Stimulated activated memory B cell treated with anti-CD40 and anti-IgM and Interleukin-4, amounts not matched to agents 10 μg/mL and 1 μg/mL and 100 μg/mL, for 72 hours (primary cell): ENCODE data around the gene SLC6A15.

ENCODE experiments used
- ATAC-seq: fragments of 150-1000 bp; cut with Tn5 transposase; 2 replicates; pipeline ENCODE4 v1.10.0; 2021
- H3K27ac Mint-ChIP-seq: one replicate; pipeline ENCODE4 v1.8.0; 2022; ENCODE audit warnings: mild to moderate bottlenecking, mixed read lengths
- H3K27me3 Mint-ChIP-seq: one replicate; pipeline ENCODE4 v1.8.0; 2022; ENCODE audit warnings: mixed read lengths
- H3K36me3 Mint-ChIP-seq: one replicate; pipeline ENCODE4 v1.8.0; 2022; ENCODE audit warnings: mixed read lengths
- H3K4me1 Mint-ChIP-seq: one replicate; pipeline ENCODE4 v1.8.0; 2022; ENCODE audit warnings: mixed read lengths
- H3K4me3 Mint-ChIP-seq: one replicate; pipeline ENCODE4 v1.8.0; 2022; ENCODE audit warnings: mild to moderate bottlenecking, moderate library complexity, mixed read lengths
- H3K9me3 Mint-ChIP-seq: one replicate; pipeline ENCODE4 v1.8.0; 2022; ENCODE audit warnings: mixed read lengths

Gene SLC6A15

DNA sequence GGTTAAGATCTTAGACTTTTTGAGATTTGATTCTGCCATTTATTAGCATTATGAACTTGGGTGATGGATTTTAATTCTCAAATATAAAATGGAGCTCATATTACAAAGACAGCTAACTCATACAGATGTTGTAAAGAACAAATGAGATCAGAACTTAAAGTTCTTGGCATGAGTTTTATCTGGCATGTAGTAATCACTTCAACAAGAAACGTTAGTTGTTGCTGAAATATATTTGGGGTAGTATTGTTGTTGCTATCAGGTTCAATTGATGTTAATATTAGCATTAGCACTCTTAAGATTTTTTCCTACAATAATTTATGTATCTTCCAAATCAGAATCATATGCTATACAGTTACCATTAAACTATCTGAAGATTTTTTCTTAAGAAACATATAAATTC, 71.0 kb downstream of the SLC6A15 start:
- H3K4me3 Mint-ChIP-seq, result no peak overlapping the region
- H3K36me3 Mint-ChIP-seq, result no peaks in the 10 kb centered on the region
- H3K27me3 Mint-ChIP-seq, result no peaks in the 10 kb centered on the region
- no peak overlapping the region for H3K27ac Mint-ChIP-seq
- H3K9me3 Mint-ChIP-seq, result no peaks in the 10 kb centered on the region
- no peaks in the 10 kb centered on the region for H3K4me1 Mint-ChIP-seq
- ATAC-seq, result no peak

DNA sequence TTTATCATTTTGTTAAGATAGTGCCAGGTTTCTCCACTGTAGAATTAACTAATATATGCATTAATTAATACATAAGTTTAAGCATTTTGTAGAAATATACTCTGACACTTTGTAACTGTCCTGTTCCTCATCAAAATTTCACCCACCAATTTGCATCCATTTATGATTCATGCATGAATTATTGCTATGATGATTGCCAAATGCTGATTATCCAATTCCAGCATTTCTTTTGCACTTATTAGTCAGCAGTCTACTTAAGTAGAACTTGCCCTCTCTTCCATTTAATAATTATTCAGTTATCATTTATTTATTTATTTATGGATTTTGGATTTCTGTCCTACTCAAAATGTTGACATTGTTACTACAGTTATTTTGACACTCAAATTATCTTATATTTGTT, 72.2 kb downstream of the SLC6A15 start:
- ATAC-seq, result no peak
- Mint-ChIP-seq H3K4me3 (no peak overlapping the region), H3K4me1 (no peaks in the 10 kb centered on the region), H3K9me3 (no peaks in the 10 kb centered on the region), H3K27me3 (no peaks in the 10 kb centered on the region), H3K36me3 (no peaks in the 10 kb centered on the region), H3K27ac (no peak overlapping the region)

DNA sequence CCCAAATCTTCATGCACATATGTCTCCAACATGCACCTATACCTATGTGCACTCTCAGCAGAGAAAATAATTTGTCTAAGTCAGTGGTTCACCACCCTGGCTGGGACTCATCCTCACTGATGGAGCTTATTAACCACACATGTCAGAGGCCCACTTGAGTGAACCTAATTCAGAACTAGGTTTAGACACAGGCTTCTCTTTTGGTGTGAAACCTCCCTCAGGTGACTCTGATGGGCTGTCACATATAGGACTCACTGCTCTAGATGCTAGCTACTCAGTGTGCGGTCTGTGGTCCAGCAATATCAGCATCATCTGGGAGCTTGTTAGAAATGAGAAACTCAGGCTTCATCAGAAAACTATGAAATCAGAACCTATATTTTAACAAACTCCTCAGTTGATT, 85.7 kb downstream of the SLC6A15 start:
- Mint-ChIP-seq H3K9me3 (no peaks in the 10 kb centered on the region), H3K4me3 (no peak overlapping the region), H3K27me3 (no peaks in the 10 kb centered on the region), H3K4me1 (no peaks in the 10 kb centered on the region), H3K27ac (no peak overlapping the region), H3K36me3 (no peaks in the 10 kb centered on the region)
- no peak for ATAC-seq

DNA sequence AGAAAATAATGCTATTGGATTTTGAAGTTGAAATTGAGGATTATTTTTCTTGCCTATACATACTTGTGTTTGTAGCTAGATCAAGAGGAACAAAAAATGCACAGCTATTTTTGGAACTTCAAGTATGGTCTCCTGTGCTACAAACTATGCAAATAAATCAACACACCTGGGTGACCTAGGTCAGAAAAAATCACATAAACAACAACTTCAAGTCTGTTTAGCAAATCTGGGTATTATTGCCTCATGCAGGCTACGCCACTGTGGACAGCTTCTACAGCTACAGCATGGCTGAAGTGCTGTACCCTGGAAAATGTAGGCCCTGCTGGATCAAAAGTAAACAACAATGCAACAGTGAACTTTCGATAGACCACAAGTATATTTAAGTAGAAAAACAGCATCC, 87.5 kb downstream of the SLC6A15 start:
- Mint-ChIP-seq H3K4me1 (no peaks in the 10 kb centered on the region), H3K27me3 (no peaks in the 10 kb centered on the region), H3K27ac (no peak overlapping the region), H3K4me3 (no peak overlapping the region), H3K36me3 (no peaks in the 10 kb centered on the region), H3K9me3 (no peaks in the 10 kb centered on the region)
- no peak for ATAC-seq

DNA sequence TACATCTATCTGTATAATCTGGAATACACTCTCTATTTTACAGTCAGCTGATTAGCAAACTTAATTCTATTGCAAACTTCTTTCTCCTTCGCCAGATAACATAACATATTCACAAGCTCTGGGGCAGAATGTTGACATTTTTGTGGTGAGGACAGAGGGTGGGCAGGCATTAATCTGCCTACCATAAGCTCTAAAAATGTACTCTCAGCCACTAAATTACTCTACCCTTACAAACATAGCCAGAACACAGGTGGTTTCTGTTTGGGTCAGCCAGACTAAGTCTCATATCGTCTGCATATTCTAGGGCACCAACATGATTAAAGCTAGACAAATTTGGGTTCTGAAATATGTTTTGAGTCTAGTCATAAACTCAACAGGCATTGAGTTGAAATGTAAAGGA, 90.1 kb downstream of the SLC6A15 start:
- H3K27ac Mint-ChIP-seq, result no peak overlapping the region
- no peak overlapping the region for H3K4me3 Mint-ChIP-seq

DNA sequence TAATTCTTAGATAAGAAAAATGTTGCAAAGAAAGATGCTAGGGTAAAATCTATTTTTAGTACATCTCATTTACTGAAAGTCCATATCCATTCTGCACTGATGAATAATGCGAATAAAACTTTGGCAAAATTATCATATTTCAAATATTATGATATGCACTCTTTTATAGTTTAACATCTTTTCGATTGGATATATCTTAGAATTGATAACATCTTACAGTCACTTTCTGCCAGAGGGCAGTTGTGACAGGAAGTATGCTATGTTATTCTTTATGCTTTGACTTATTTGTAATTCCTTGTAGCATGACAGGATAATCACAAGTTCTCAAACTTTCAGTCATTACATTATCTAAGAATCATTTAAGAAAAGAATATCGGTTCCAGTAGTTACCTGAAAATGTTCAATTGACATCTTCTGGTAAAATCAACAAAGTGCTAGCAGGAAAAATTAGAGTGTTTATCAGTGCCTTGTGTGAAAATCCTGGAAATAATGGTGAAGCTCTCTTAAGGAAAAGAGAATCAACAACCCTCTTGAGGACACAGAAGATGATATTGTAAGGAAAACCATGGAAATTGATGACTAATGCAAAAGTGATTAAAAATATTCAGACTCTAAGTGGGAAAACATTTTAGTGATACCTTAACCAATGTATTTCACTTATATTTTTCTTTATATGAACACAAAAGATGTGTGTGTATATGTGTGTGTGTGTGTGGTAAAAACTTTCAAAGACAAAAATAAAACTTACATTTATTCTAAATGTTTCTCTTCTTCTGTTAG, 95.5 kb downstream of the SLC6A15 start:
- H3K4me1 Mint-ChIP-seq, result no peaks in the 10 kb centered on the region
- no peak overlapping the region for H3K4me3 Mint-ChIP-seq
- no peak for ATAC-seq
- H3K27me3 Mint-ChIP-seq, result no peaks in the 10 kb centered on the region
- no peaks in the 10 kb centered on the region for H3K36me3 Mint-ChIP-seq
- H3K27ac Mint-ChIP-seq, result no peak overlapping the region
- H3K9me3 Mint-ChIP-seq, result no peaks in the 10 kb centered on the region

More for the DNA sequence above, 90.1 kb downstream of the SLC6A15 start:
- Mint-ChIP-seq H3K36me3 (no peaks in the 10 kb centered on the region), H3K4me1 (no peaks in the 10 kb centered on the region), H3K9me3 (no peaks in the 10 kb centered on the region), H3K27me3 (no peaks in the 10 kb centered on the region)
- no peak for ATAC-seq

DNA sequence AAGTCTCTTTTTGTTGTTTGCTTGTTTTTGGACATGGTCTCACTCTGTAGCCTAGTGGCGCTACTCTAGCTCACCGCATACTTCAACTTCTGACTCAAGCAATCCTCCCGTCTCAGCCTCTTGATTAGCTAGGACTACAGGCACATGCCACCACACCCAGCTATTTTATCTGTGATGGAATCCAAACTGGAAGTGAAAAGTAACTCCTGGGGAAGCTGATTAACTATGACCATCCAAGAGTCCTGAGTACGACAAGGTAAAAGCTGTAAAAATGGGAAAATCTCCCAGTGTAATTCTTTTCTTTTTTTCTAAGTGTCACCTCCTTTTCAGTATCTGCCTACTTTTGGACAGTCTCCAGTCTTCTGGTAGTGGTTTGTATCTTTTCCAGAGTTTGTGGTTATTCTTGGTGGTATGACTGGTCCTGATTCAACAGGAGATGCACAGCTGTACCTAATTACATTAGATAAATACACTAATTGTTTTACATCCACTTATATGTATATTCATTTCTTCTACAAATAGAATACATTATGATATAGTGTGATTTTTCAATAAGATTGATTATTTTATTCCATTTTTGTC, 97.8 kb downstream of the SLC6A15 start:
- Mint-ChIP-seq H3K36me3 (no peaks in the 10 kb centered on the region), H3K9me3 (no peaks in the 10 kb centered on the region), H3K4me3 (no peak overlapping the region), H3K27ac (no peak overlapping the region), H3K27me3 (no peaks in the 10 kb centered on the region), H3K4me1 (no peaks in the 10 kb centered on the region)
- no peak for ATAC-seq

DNA sequence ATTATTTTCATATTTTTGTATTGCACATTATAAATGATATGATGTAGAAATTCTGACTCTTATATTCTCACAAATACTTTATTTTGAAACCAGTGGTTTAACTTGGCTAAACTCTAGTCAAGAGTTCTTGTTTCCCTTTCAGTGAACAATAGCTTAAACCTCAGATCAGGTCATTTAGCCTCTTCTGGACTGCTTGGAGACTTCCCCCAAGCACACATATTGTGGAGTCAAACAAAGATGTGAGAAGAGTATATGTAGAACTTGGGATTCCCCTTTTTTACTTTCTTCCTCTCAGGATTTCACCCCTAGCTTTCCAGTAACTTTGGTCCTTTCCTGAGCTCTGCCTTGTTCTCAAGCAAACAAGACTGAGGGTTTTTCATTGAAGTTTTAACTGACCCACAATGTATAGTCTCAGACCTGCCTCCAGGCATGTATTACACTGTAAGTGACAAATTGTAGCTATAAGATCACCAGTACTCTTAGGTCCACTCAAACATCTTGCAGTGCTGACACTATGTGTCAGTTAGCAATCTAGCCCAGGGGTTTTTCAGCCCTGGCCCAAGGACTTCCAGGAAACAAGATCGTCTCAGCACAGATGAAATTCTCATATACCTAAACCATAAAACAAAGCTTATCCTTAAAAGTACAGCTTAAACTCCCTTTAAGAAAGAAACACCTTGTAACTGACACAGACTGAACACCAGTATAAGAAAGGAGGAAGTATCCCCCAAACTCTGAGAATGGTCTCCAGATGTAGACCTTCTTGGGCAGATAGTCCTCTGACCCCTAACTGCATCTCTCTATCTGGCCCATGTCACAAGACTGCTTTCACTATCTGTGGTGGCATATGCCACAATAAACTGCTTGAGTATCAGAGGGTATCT, 98.6 kb downstream of the SLC6A15 start:
- Mint-ChIP-seq H3K36me3 (no peaks in the 10 kb centered on the region), H3K27me3 (no peaks in the 10 kb centered on the region), H3K4me1 (no peaks in the 10 kb centered on the region), H3K4me3 (no peak overlapping the region), H3K27ac (no peak overlapping the region), H3K9me3 (no peaks in the 10 kb centered on the region)
- peak; percentile 43 for ATAC-seq

DNA sequence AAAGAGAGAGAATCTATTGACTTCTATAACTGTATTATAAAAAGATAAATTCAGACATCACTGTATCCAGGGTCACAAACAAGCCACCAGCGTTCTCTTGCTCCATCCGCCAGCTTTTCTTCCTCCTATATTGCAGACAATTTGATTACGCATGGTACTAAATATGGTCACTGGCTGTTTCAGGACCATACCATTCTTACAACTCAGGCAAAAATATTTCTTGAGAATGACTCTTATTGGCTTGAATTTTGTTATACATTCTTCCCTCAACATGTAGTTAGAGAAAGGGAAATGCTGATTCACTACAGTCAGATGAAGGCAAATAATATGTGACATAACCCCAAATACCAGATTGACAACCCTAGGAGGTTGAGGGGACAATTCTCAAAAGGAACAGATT, 101.3 kb downstream of the SLC6A15 start:
- Mint-ChIP-seq H3K27ac (no peak overlapping the region), H3K9me3 (no peaks in the 10 kb centered on the region), H3K4me1 (no peaks in the 10 kb centered on the region), H3K36me3 (no peaks in the 10 kb centered on the region), H3K4me3 (no peak overlapping the region), H3K27me3 (no peaks in the 10 kb centered on the region)
- no peak for ATAC-seq

DNA sequence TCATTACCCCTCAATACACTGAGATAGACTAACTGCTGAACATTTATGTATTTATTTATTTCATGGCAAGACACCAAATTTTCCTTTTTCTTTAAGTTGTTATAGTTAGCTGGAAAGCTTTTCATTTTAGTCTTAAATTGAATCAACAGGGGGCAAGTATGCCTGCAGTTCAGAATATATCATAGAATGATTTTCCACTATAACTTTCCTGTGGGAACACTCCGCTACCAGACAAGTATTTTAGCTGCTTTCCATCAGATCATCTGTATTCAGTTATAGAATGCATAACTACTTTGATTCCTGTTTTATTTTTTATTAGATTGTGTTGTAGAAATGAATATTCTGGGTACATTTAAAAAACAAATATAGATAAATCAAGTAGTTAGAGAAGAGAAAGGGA, 102.0 kb downstream of the SLC6A15 start:
- Mint-ChIP-seq H3K9me3 (no peaks in the 10 kb centered on the region), H3K4me3 (no peak overlapping the region), H3K27me3 (no peaks in the 10 kb centered on the region), H3K36me3 (no peaks in the 10 kb centered on the region), H3K4me1 (no peaks in the 10 kb centered on the region), H3K27ac (no peak overlapping the region)
- ATAC-seq, result no peak
